HFFc6 (cell line): ENCODE measurements around the gene ZNF506. TPM values are rescaled to one million over a fixed set of nuclear protein-coding genes. Genes with fewer than 3 reads are reported as not detected.

ENCODE experiments used
- DNase-seq: peaks from one replicate; pipeline ENCODE4 v3.0.0-alpha.2; 2018
- H3K27ac Mint-ChIP-seq: 2 replicates; pipeline ENCODE4 v1.8.0; 2020; ENCODE audit warnings: mild to moderate bottlenecking, mixed read lengths
- H3K27me3 Mint-ChIP-seq: 2 replicates; pipeline ENCODE4 v1.8.0; 2021; ENCODE audit warnings: mild to moderate bottlenecking, moderate library complexity, mixed read lengths; ENCODE audit not compliant: insufficient read depth
- H3K36me3 Mint-ChIP-seq: 2 replicates; pipeline ENCODE4 v1.8.0; 2021; ENCODE audit warnings: low read depth, mixed read lengths
- H3K4me1 Mint-ChIP-seq: 2 replicates; pipeline ENCODE4 v1.8.0; 2020; ENCODE audit warnings: low read depth, mixed read lengths
- H3K4me3 Mint-ChIP-seq: 2 replicates; pipeline ENCODE4 v1.8.0; 2020; ENCODE audit warnings: mild to moderate bottlenecking, moderate library complexity, mixed read lengths
- H3K9me3 Mint-ChIP-seq: 2 replicates; pipeline ENCODE4 v1.8.0; 2020; ENCODE audit warnings: mild to moderate bottlenecking, mixed read lengths
- total RNA-seq, 6 experiments: library from RNA; stranded (reverse); fragmentation: NEBNext Ultra II Directional; extraction: Animal tissue kit (Norgen Biotek cat#: 25700); gene quantifications; 2 replicates in 1 of 6; 3 replicates in 5 of 6; pipeline ENCODE4 v1.2.3, GENCODE V29; 2021
- TF ChIP-seq, protein P1 (sequence below): fragments of 200-600 bp; sonication (generic); IDR thresholded peaks from 2 replicates; pipeline ENCODE4 v1.5.0; 2021; ENCODE audit warnings: antibody characterized with exemption, mild to moderate bottlenecking

ZNF506 gene
- total RNA-seq, 6 experiments from 2014 or later: 0.50 to 5.4 (median 4.5) TPM

DNA sequence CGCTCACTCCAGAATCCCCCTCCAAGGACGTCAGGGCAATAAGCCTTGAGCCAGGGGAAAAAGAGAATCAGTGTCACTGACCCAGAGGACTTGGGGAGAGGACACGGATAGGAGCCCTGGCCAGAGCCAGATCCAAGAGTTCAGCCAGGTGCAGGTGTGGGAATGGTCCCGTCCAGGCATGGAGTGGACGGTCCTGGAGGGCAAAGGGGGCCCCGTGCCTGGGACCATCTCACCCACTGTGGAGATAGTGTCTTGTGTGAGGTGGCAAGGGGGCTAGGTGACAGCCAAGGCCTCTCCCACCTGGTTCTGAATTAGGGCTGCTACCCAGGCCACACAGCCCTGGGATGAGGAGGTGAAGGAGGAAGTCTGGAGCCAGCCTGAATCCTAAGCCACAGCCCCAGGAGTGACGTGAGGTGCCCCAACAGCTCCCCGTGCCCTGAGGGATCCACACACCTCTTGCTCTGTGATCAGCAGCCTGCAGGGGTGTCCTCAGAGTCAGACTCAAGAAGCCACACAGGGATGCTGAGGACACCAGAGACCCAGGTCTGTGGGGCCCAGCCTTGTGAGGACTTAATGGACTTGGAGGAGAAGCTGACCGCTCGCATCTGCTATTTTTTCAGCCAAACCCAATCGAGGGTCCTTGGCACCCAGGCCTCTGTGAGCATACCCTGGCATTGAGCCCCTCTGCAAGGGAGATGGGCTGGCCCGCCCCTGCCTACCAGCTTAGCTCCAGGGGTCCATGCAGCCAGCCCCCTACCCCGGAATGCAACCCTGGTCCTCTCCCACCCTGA lies 72.2 kb downstream of the ZNF506 start:
- H3K27me3 Mint-ChIP-seq: no peaks in the 10 kb centered on the region
- no peak overlapping the region for H3K4me3 Mint-ChIP-seq
- DNase-seq: no peak
- H3K9me3 Mint-ChIP-seq: peaks cover 45% of the 10 kb centered on the region
- no peak overlapping the region for H3K27ac Mint-ChIP-seq
- H3K4me1 Mint-ChIP-seq: no peaks in the 10 kb centered on the region
- H3K36me3 Mint-ChIP-seq: 0 out of 2 replicates have a peak, but pooled peaks cover 10% of the 10 kb centered on the region
- TF ChIP-seq, protein P1, sequence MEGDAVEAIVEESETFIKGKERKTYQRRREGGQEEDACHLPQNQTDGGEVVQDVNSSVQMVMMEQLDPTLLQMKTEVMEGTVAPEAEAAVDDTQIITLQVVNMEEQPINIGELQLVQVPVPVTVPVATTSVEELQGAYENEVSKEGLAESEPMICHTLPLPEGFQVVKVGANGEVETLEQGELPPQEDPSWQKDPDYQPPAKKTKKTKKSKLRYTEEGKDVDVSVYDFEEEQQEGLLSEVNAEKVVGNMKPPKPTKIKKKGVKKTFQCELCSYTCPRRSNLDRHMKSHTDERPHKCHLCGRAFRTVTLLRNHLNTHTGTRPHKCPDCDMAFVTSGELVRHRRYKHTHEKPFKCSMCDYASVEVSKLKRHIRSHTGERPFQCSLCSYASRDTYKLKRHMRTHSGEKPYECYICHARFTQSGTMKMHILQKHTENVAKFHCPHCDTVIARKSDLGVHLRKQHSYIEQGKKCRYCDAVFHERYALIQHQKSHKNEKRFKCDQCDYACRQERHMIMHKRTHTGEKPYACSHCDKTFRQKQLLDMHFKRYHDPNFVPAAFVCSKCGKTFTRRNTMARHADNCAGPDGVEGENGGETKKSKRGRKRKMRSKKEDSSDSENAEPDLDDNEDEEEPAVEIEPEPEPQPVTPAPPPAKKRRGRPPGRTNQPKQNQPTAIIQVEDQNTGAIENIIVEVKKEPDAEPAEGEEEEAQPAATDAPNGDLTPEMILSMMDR: no peak

DNA sequence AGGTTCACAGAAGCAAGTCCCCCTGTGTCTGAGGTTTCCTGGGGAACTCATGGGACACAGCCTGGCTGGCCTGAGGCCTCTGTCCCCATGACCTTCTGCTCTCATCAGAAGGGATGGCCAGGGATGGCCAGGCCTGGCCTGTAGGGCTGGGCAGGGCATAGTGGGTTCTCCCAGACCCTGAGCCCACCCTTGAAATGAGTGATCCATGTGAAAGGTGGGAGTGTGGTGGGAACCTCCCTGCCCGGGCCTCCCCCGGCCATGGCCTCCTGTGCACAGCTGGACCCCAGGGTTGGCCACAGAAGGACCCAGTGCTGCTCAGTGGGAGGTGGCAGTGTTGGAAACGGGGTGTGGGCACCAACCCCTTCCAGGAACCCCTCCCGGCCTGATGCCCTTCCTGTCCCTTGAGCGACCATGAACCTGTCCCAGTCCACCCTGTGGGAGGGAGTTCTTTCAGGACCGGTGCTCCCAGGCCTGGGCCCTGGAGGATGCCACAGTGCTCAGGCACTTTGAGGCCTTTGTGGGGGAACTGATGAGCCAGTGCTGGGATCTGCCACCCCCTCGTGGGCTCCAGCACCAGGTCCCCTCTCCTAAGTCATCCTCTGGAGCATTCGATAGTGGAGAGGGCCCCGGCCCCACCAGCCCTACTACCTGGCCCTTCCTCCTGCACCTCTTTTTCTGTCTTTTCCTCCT lies 73.2 kb downstream of the ZNF506 start:
- TF ChIP-seq, protein P1: no peak
- Mint-ChIP-seq H3K4me1 (no peaks in the 10 kb centered on the region), H3K27ac (no peak overlapping the region), H3K27me3 (no peaks in the 10 kb centered on the region), H3K9me3 (peaks cover 39% of the 10 kb centered on the region), H3K36me3 (0 out of 2 replicates have a peak, but pooled peaks cover 4% of the 10 kb centered on the region), H3K4me3 (no peak overlapping the region)
- no peak for DNase-seq

DNA sequence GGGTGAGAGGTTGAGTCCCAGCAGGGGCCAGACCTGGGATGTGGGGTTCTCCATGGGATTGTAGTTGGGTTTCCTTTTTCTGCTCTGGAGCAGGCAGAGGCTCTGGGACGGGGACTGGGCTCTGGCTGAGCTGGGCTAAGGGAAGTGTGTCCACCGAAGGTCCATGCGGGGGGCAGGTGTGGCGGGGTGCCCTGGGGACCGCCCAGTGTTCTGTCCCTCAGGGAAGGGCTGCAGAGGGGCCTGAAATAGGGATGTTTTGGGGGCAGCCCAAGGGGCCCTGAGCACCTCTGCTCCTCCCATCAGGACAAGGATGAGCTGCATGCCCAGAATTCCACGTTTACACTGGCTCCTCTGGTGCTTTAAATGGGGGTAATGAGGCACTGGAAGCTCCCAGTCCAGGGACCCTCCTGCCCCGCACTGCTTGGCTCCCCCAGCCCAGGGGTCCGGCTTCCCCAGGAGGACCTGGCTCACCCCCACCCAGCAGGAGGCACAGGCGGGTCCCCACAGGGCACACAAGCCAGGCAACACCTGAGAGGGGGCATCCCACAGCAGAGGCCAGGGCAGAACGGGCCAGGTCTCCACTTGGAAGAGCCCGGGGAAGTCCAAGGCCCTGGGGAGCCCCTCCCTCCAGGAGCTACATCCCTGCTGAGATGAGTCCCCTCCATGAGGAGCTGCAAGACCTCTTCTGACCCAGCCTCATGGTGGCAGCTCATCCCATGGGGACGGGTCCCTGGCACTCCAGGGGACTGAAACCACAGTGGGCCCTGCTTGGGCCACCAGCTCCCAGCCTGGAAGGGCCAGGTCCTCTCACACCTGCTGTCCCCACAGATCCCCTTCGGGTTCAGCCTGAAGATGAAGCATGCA lies 74.0 kb downstream of the ZNF506 start:
- TF ChIP-seq, protein P1: no peak
- Mint-ChIP-seq H3K4me1 (no peaks in the 10 kb centered on the region), H3K27me3 (peaks cover 2% of the 10 kb centered on the region; the same call in 1 of the 2 replicates), H3K36me3 (no peaks in the 10 kb centered on the region), H3K4me3 (no peak overlapping the region), H3K27ac (no peak overlapping the region), H3K9me3 (peaks cover 35% of the 10 kb centered on the region)
- no peak for DNase-seq

DNA sequence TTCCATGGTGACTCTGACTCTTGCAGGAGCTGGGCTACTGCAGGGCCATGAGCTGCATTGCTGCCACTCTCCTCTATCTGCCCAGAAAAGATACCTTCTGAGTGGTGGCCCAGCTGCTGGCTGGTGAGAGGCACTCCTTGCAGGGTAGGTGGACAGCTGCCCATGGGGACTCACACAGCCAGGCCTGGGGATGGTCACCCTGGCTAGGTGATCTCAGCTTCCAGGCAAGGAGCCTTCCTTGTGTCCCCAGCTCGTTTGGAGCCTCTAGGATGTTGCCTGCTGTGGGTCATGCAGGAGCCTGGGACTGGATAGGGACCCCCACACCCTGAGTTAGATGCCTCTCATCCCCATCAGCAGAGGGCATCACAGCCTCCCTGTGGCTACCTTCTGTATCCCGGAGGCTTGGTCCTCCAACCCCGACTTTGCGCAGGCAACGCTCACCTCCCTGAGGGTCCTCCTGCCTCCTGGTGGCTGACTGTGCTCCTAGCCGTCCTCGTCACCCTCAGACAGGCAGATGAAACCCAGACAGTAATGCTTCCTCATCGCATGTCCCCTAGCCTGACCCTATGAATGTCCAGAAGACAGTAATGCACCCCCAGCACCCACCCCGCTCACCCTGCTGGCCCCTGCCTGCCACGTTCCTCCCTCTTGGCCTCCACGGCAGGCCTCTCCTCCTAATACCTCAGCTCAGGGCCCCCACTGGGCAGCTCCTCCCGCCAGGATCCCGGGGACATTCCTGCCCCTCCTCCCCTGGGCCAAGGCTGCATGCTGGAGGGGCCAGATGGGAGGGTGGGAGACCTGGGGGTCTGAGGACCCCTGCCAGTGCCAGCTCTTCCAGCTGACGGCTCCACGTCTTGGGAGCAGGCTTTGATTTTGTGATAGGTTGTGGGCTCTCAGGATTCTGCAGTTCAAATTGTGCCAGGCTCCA lies 75.0 kb downstream of the ZNF506 start:
- H3K4me1 Mint-ChIP-seq: no peaks in the 10 kb centered on the region
- no peaks in the 10 kb centered on the region for H3K36me3 Mint-ChIP-seq
- TF ChIP-seq, protein P1: no peak
- DNase-seq: no peak
- H3K4me3 Mint-ChIP-seq: no peak overlapping the region
- H3K27ac Mint-ChIP-seq: no peak overlapping the region
- peaks cover 2% of the 10 kb centered on the region; the same call in 1 of the 2 replicates for H3K27me3 Mint-ChIP-seq
- H3K9me3 Mint-ChIP-seq: peaks cover 31% of the 10 kb centered on the region
